A549 (cell line): ENCODE measurements around the gene SOX6. TPM values are rescaled to one million over a fixed set of nuclear protein-coding genes. Genes with fewer than 3 reads are reported as not detected.

Experiments
- ATAC-seq, 2 experiments: fragments of 200-7000 bp in 1 of 2; fragments of >200 bp in 1 of 2; cut with Nextera tagmentation in 1 of 2; cut with Tn5 transposase in 1 of 2; 3 replicates each; pipeline versions ENCODE4 v1.8.0 to v1.9.1; 2018 to 2020; ENCODE audit warnings: mild to moderate bottlenecking in 1 of 2, moderate library complexity in 1 of 2
- CTCF ChIA-PET: fragments of 300-600 bp; sonication (Branson Sonifier 250); formaldehyde crosslinking; extraction: SDS; loops from one replicate; lab custom pipeline; 2021; ENCODE audit warnings: antibody characterized with exemption, inconsistent platforms; lab: Yijun Ruan, JAX
- POLR2A ChIA-PET: fragments of 350-600 bp; formaldehyde crosslinking; extraction: SDS; loops from one replicate; lab custom pipeline; 2021; ENCODE audit warnings: antibody characterized with exemption, inconsistent platforms; lab: Yijun Ruan, JAX
- DNase-seq, 2 experiments: peaks; one replicate each; pipeline versions ENCODE4 v3.0.0 to v3.0.0-alpha.2; 2011 to 2016; ENCODE audit warnings: low read depth in 1 of 2, low spot score in 1 of 2
- FAIRE-seq: peaks from 2 replicates; lab custom pipeline; 2011; peaks lifted over from hg19 to GRCh38; lab: Jason Lieb, UNC
- H3K27ac ChIP-seq, 2 experiments: fragments of >200 bp; sonication (Bioruptor Twin); formaldehyde crosslinking; 3 replicates each; pipeline ENCODE4 v1.5.1; 2016 to 2017
- H3K4me1 ChIP-seq: fragments of >200 bp; sonication (Bioruptor Twin); formaldehyde crosslinking; 3 replicates; pipeline ENCODE4 v1.6.1; 2016
- H3K4me2 ChIP-seq: fragments of >200 bp; sonication (Bioruptor Twin); formaldehyde crosslinking; 3 replicates; pipeline ENCODE4 v1.6.1; 2016
- H3K4me3 ChIP-seq: fragments of >200 bp; sonication (Bioruptor Twin); formaldehyde crosslinking; 3 replicates; pipeline ENCODE4 v1.5.1; 2016
- H3K9me3 ChIP-seq: fragments of >200 bp; sonication (Bioruptor Twin); formaldehyde crosslinking; 3 replicates; pipeline ENCODE4 v1.6.1; 2016
- BCL3 ChIP-seq: fragments of >200 bp; sonication (Bioruptor Twin); formaldehyde crosslinking; IDR thresholded peaks from 3 replicates; pipeline ENCODE4 v1.6.1; 2016
- CHD4 ChIP-seq: fragments of 200-600 bp; sonication (generic); IDR thresholded peaks from 2 replicates; pipeline ENCODE4 v1.6.1; 2016; ENCODE audit warnings: antibody characterized with exemption, mild to moderate bottlenecking, borderline replicate concordance
- CTCF ChIP-seq: fragments of >200 bp; sonication (Bioruptor Twin); formaldehyde crosslinking; IDR thresholded peaks from 3 replicates; pipeline ENCODE4 v1.5.1; 2016
- E2F6 ChIP-seq: IDR thresholded peaks from 2 replicates; pipeline ENCODE4 v1.6.1; 2012; ENCODE audit warnings: low read depth, borderline replicate concordance
- EHF ChIP-seq: fragments of 250-450 bp; sonication (Bioruptor Pico); IDR thresholded peaks from 2 replicates; pipeline ENCODE4 v1.5.0; 2020; ENCODE audit warnings: mild to moderate bottlenecking
- EHMT2 ChIP-seq: fragments of 200-600 bp; sonication (generic); IDR thresholded peaks from 2 replicates; pipeline ENCODE4 v1.6.1; 2016; ENCODE audit warnings: antibody characterized with exemption, low read depth, mild to moderate bottlenecking, moderate library complexity
- ELK1 ChIP-seq: fragments of 150-350 bp; IDR thresholded peaks from 2 replicates; pipeline ENCODE4 v1.6.1; 2014; ENCODE audit warnings: low read depth, mild to moderate bottlenecking, low read length
- HES2 ChIP-seq: fragments of >200 bp; sonication (Bioruptor Twin); formaldehyde crosslinking; IDR thresholded peaks from 2 replicates; pipeline ENCODE4 v1.6.1; 2016
- JUN ChIP-seq, 2 experiments: fragments of >200 bp; sonication (Bioruptor Twin); formaldehyde crosslinking; IDR thresholded peaks; 2 replicates in 1 of 2; 3 replicates in 1 of 2; pipeline ENCODE4 v1.6.1; 2016 to 2017
- MAZ ChIP-seq: fragments of 150-350 bp; IDR thresholded peaks from 2 replicates; pipeline ENCODE4 v1.6.1; 2014; ENCODE audit warnings: antibody characterized with exemption, low read depth, low read length, borderline replicate concordance
- NPAS2 ChIP-seq: fragments of 250-450 bp; sonication (Bioruptor Pico); IDR thresholded peaks from 2 replicates; pipeline ENCODE4 v1.8.0; 2022; ENCODE audit warnings: mild to moderate bottlenecking, moderate library complexity, borderline replicate concordance
- NR3C1 ChIP-seq: fragments of >200 bp; sonication (Bioruptor Twin); formaldehyde crosslinking; IDR thresholded peaks from 3 replicates; pipeline ENCODE4 v1.6.1; 2017
- POLR2AphosphoS2 ChIP-seq: conservative IDR thresholded peaks from 2 replicates; pipeline ENCODE4 v1.6.1; 2012; ENCODE audit warnings: low read length, improper control_type of control experiment, inconsistent platforms
- REST ChIP-seq: fragments of 200-600 bp; sonication (generic); IDR thresholded peaks from 2 replicates; pipeline ENCODE4 v1.6.1; 2016; ENCODE audit warnings: antibody characterized with exemption, mild to moderate bottlenecking, moderate library complexity
- TFCP2L1 ChIP-seq: fragments of 250-450 bp; sonication (Bioruptor Pico); IDR thresholded peaks from 2 replicates; pipeline ENCODE4 v1.5.0; 2021; ENCODE audit warnings: mild to moderate bottlenecking
- ZC3H11A ChIP-seq: fragments of 450-650 bp; IDR thresholded peaks from 2 replicates; pipeline ENCODE4 v1.6.1; 2014; ENCODE audit warnings: antibody characterized with exemption, mild to moderate bottlenecking
- polyA plus RNA-seq, 4 experiments: library from polyadenylated mRNA; depleted of rRNA in 3 of 4; stranded (reverse); fragments of >200 nt; fragmentation: RNase III in 1 of 4; extraction: RNeasy Plus Mini Kit Qiagen cat#74134 plus additional on column Dnase treatment in 1 of 4; gene quantifications; 2 replicates in 3 of 4; 3 replicates in 1 of 4; pipeline ENCODE4 v1.2.3, GENCODE V29; 2011 to 2017

SOX6 gene
- polyA plus RNA-seq, 2 of the 4 experiments (the other 2 are of a cell fraction): 0.18 TPM; not detected in 1

GRCh38 chr11:15985860-15986139 lies 370.5 kb downstream of the SOX6 start:
- CTCF ChIA-PET: no interaction called here

More at GRCh38 chr11:15985860-15986139, 370.5 kb downstream of the SOX6 start:
- Histone ChIP-seq H3K4me2 (no peak overlapping the region), H3K9me3 (no peaks in the 10 kb centered on the region), H3K4me3 (no peak overlapping the region), H3K27ac (no peak overlapping the region), H3K4me1 (no peaks in the 10 kb centered on the region)
- ATAC-seq: no peak
- TF ChIP-seq EHF (no peak), REST (no peak), ZC3H11A (no peak), CTCF (no peak), ELK1 (no peak), BCL3 (no peak), TFCP2L1 (no peak), POLR2AphosphoS2 (no peak), E2F6 (no peak), HES2 (no peak), EHMT2 (no peak), CHD4 (no peak), JUN (IDR thresholded peaks at IDR 0.05) (no peak), NR3C1 (no peak), MAZ (no peak), NPAS2 (no peak)
- TF ChIP-seq, all 56 proteins: peak for 0
- DNase-seq: no peak
- FAIRE-seq: no peak
- POLR2A ChIA-PET: no interaction called here
